ENCODE results near the gene C1orf159. TPM values are rescaled to one million over a fixed set of nuclear protein-coding genes. Genes with fewer than 3 reads are reported as not detected.
"Not testable (repeated sequence)": the region's sequence is repeated elsewhere in the genome, so short reads cannot be mapped to it uniquely, and the experiment has no call there.

C1orf159 gene
- polyA plus RNA-seq, 3 donors = 5.3 to 7.0 (median 6.3) TPM

GRCh38 chr1:1058088-1058905 is 57.6 kb downstream of the C1orf159 start:
- no peak for DNase-seq (ENCODE audit: low read depth in 3 of 3, low spot score in 2 of 3)

- not testable (repeated sequence) for DNase-seq (ENCODE audit: low read depth in 3 of 3, low spot score in 2 of 3)
Observed at GRCh38 chr1:1057769-1058087, 58.2 kb downstream of the C1orf159 start.

GRCh38 chr1:1055841-1056736 is 59.8 kb downstream of the C1orf159 start:
- no peak for DNase-seq (ENCODE audit: low read depth in 3 of 3, low spot score in 2 of 3)

GRCh38 chr1:1054971-1055370 is 60.9 kb downstream of the C1orf159 start:
- no peak for DNase-seq (ENCODE audit: low read depth in 3 of 3, low spot score in 2 of 3)

- DNase-seq (ENCODE audit: low read depth in 3 of 3, low spot score in 2 of 3) = no peak
Observed at GRCh38 chr1:1054099-1054700, 61.7 kb downstream of the C1orf159 start.

GRCh38 chr1:1053682-1054081 is 62.2 kb downstream of the C1orf159 start:
- DNase-seq (ENCODE audit: low read depth in 3 of 3, low spot score in 2 of 3) = no peak

GRCh38 chr1:1053022-1053421 is 62.9 kb downstream of the C1orf159 start:
- DNase-seq (ENCODE audit: low read depth in 3 of 3, low spot score in 2 of 3) = no peak

GRCh38 chr1:1052003-1052840 is 63.7 kb downstream of the C1orf159 start:
- no peak for DNase-seq (ENCODE audit: low read depth in 3 of 3, low spot score in 2 of 3)

GRCh38 chr1:1051127-1051810 is 64.6 kb downstream of the C1orf159 start:
- no peak for DNase-seq (ENCODE audit: low read depth in 3 of 3, low spot score in 2 of 3)

GRCh38 chr1:1050577-1051052 is 65.3 kb downstream of the C1orf159 start:
- DNase-seq (ENCODE audit: low read depth in 3 of 3, low spot score in 2 of 3) = no peak

- no peak for DNase-seq (ENCODE audit: low read depth in 3 of 3, low spot score in 2 of 3)
Observed at GRCh38 chr1:1049318-1050165, 66.3 kb downstream of the C1orf159 start.

- DNase-seq (ENCODE audit: low read depth in 3 of 3, low spot score in 2 of 3) = no peak
Observed at GRCh38 chr1:1048765-1049164, 67.1 kb downstream of the C1orf159 start.

GRCh38 chr1:1047963-1048362 is 67.9 kb downstream of the C1orf159 start:
- no peak for DNase-seq (ENCODE audit: low read depth in 3 of 3, low spot score in 2 of 3)

GRCh38 chr1:1047407-1047806 is 68.5 kb downstream of the C1orf159 start:
- no peak for DNase-seq (ENCODE audit: low read depth in 3 of 3, low spot score in 2 of 3)

GRCh38 chr1:1046767-1047166 is 69.1 kb downstream of the C1orf159 start:
- no peak for DNase-seq (ENCODE audit: low read depth in 3 of 3, low spot score in 2 of 3)

GRCh38 chr1:1046243-1046642 is 69.6 kb downstream of the C1orf159 start:
- DNase-seq (ENCODE audit: low read depth in 3 of 3, low spot score in 2 of 3) = no peak

- DNase-seq (ENCODE audit: low read depth in 3 of 3, low spot score in 2 of 3) = no peak
Observed at GRCh38 chr1:1045129-1045528, 70.8 kb downstream of the C1orf159 start.

GRCh38 chr1:1044455-1045078 is 71.3 kb downstream of the C1orf159 start:
- DNase-seq (ENCODE audit: low read depth in 3 of 3, low spot score in 2 of 3) = no peak
